K562 (cell line): Measurements from ENCODE around the gene DBNDD1. TPM values are rescaled to one million over a fixed set of nuclear protein-coding genes. Genes with fewer than 3 reads are reported as not detected.

Experiments
- SAFB ChIP-seq: fragments of 200-400 bp; formaldehyde crosslinking; IDR thresholded peaks from 2 replicates; pipeline ENCODE4 v1.6.1; 2017; ENCODE audit warnings: low read depth, low read length, borderline replicate concordance
- polyA plus RNA-seq, 8 experiments: library from polyadenylated mRNA; depleted of rRNA in 4 of 8; stranded (reverse) in 5 of 8; unstranded in 3 of 8; fragments of >200 nt; fragmentation: Nextera tagmentation in 2 of 8; fragmentation: Illumina TruSeq in 1 of 8; extraction: Ambion mirVana in 2 of 8; extraction: Trizol in 1 of 8; gene quantifications; 2 replicates each; pipeline versions ENCODE4 v1.2.1 to v1.2.3, GENCODE V29; 2011 to 2014; ENCODE audit warnings: inconsistent platforms in 1 of 8, missing spikeins in 1 of 8
- total RNA-seq, 7 experiments: library from RNA; depleted of rRNA in 6 of 7; stranded (reverse); fragments of >200 nt in 6 of 7; fragmentation: Illumina TruSeq in 2 of 7; extraction: Trizol in 2 of 7; gene quantifications; 2 replicates each; pipeline versions ENCODE4 v1.2.1 to v1.2.3, GENCODE V29; 2011 to 2021; ENCODE audit warnings: low replicate concordance in 1 of 7
- TF ChIP-seq, protein P1 (sequence below), 3 experiments: fragments of 200-800 bp in 1 of 3; fragments of 250-450 bp in 1 of 3; fragments of 450-650 bp in 1 of 3; sonication (Bioruptor Pico) in 1 of 3; sonication (Bioruptor generic) in 1 of 3; formaldehyde crosslinking in 1 of 3; IDR thresholded peaks; 2 replicates each; pipeline versions ENCODE4 v1.6.1 to v1.8.0; 2016 to 2022; ENCODE audit warnings: mild to moderate bottlenecking in 2 of 3, missing genetic modification characterization in 2 of 3, missing compliant biosample characterization in 1 of 3, moderate library complexity in 1 of 3
- TF ChIP-seq, protein P2 (sequence below): sonication (generic); formaldehyde crosslinking; IDR thresholded peaks from 2 replicates; pipeline ENCODE4 v1.9.0; 2022; ENCODE audit warnings: mild to moderate bottlenecking, missing genetic modification reagents

The DBNDD1 gene
- total and polyA plus RNA-seq, 9 of the 15 experiments (the other 6 are each of a cell fraction or from before 2014, with no cell fraction given) = 0.55 to 13.0 (median 5.8) TPM

DNA sequence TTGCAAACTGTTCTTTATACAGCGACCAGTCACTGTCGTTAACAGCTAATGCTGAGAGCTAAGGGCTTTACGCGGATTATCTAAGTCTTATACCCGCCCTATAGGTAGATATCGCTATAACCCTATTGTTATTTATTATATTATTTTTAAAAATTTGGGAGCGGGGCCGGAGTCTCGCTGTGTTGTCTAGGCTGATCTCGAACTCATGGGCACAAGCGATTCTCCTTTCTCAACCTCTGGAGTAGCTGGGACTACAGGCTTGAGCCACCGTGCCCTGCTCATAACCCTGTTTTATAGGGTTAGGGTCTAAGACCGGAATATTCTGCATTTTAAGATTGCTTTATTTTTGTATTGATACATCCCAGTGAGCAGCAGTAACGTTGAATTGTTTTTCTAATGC, 46.0 kb downstream of the DBNDD1 start (continued):
- TF ChIP-seq, protein P1, sequence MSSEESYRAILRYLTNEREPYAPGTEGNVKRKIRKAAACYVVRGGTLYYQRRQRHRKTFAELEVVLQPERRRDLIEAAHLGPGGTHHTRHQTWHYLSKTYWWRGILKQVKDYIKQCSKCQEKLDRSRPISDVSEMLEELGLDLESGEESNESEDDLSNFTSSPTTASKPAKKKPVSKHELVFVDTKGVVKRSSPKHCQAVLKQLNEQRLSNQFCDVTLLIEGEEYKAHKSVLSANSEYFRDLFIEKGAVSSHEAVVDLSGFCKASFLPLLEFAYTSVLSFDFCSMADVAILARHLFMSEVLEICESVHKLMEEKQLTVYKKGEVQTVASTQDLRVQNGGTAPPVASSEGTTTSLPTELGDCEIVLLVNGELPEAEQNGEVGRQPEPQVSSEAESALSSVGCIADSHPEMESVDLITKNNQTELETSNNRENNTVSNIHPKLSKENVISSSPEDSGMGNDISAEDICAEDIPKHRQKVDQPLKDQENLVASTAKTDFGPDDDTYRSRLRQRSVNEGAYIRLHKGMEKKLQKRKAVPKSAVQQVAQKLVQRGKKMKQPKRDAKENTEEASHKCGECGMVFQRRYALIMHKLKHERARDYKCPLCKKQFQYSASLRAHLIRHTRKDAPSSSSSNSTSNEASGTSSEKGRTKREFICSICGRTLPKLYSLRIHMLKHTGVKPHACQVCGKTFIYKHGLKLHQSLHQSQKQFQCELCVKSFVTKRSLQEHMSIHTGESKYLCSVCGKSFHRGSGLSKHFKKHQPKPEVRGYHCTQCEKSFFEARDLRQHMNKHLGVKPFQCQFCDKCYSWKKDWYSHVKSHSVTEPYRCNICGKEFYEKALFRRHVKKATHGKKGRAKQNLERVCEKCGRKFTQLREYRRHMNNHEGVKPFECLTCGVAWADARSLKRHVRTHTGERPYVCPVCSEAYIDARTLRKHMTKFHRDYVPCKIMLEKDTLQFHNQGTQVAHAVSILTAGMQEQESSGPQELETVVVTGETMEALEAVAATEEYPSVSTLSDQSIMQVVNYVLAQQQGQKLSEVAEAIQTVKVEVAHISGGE (CRISPR knock-in tag; IDR thresholded peaks at IDR 0.05) = 0 out of 6 replicates have a peak, but pooled peaks of 1 of the 3 experiments have one; percentile 10
- TF ChIP-seq, protein P2, sequence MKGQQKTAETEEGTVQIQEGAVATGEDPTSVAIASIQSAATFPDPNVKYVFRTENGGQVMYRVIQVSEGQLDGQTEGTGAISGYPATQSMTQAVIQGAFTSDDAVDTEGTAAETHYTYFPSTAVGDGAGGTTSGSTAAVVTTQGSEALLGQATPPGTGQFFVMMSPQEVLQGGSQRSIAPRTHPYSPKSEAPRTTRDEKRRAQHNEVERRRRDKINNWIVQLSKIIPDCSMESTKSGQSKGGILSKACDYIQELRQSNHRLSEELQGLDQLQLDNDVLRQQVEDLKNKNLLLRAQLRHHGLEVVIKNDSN = no peak
- TF ChIP-seq SAFB = no peak
